ENCODE data around the gene CCDC12.
A peak's percentile ranks its signal among the peaks of the same experiment; 100 is the strongest.

CCDC12 gene

DNA sequence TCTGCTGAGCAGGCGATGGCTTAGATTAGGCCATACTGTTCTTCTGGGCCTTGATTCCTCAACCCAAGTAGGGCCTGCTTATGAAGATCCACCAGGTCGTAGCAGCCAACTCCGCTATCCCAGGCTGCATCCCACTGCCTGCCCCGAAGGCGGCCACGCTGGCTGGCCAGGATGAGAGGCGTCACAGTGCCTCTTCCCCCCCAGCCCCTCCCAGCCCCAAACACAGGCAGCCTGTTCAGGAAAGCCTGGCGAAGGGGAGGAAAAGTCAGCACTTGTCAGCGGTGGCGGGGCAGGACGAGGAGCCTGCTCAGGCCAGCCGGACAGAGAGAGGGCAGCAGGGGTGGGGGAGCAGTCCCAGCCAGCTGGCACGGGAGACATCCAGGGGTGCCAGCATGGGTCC lies 87.8 kb downstream of the CCDC12 start:
- no peak for DNase-seq

DNA sequence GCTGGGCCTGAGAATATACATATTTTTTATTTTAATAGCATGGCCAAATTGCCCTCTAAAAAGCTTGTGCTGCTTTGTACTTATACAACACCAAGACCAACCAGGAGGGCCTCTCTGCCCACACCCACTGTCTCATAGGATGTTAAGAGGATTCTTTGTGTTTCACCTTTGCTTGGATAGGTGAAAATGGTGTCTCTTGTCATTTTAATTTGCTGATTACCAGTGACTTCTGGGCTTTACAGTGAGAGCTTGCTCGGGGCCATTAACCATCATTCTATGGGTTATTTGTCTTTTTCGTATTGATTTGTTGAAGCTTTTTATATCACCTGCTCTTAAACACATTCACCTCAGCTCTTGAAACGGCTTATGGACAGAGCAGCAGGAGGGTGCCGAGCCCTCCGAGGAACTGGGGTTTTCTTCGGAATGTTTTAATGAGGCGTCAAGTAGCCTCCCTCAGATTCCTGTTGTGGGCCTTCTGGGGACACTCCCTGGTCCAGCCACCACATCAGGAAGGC lies 88.5 kb downstream of the CCDC12 start:
- DNase-seq, result no peak

DNA sequence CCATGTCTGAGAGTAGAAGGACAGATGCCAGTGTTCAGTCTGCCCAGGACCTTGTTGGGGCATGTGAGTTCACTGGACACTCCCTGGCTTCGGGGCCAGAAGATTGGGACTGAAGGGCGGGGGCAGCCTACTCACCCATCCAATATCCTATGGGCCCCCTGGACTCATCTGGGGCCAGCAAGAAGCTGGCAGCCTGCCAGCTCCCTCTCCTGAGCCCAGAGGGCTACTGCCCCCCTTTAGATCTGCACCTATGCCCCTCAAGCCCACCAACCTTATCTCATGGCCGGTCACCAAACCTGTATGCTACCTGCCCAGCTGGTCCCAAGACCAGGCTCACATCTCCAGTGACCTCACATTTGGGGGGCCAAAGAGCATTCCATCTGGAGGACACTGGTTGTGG lies 90.9 kb downstream of the CCDC12 start:
- DNase-seq, result no peak

DNA sequence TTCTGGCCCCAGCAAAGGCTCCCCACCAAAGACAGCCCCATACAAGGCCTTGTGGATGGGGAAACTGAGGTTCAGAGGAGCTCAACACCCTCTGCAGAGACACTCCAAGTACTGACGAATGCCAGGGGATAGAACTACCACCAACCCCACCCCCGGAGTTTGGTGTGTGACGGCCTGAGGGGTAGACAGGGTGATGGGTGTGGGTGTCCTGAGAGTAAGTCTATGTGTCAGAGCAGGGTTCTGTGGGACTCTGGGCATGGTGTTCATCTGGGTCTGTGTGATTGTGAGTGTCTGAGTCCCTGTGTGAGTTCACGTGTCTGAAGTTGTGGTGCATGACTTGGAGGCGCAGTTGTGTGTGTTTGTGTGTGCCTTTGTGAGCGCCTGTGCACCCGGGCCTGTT lies 91.6 kb downstream of the CCDC12 start:
- DNase-seq, result no peak

DNA sequence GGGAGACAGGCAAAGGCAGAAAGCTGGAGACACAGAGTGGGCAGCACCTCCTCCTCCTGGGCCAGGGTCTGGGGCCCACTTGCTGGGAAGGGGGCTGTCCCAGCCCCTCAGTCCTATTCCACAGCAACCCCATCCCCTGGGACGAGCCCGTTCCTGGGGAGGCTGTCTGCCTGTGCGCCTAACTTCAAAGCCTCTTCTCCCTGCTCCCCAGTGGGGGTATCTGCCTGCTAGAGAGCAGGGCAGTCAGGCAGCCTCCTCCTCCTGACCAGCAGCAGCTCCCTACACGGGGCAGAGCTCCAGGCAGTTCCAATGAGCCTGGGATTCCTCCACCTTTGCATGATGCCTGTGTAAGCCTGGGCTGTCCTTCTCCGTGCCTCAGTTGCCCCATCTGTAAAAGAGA lies 92.1 kb downstream of the CCDC12 start:
- DNase-seq, result no peak

DNA sequence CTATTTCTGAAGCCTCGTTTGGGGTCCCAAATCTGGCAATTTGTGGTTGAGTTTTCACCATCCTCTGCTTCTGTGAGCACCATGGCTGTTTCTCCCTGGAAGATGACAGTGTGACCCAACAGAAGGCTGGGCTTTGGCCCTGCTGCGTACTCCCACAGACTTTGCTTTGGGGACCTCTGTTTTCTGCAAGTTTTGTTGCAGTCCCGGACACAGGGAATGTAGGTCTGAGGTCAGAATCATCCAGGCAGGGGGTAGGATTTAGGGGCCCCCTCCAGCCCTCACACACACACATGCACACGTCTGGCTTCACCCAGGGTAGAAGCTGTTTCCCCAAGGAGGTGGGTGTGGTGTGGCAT lies 92.7 kb downstream of the CCDC12 start:
- DNase-seq, result no peak

DNA sequence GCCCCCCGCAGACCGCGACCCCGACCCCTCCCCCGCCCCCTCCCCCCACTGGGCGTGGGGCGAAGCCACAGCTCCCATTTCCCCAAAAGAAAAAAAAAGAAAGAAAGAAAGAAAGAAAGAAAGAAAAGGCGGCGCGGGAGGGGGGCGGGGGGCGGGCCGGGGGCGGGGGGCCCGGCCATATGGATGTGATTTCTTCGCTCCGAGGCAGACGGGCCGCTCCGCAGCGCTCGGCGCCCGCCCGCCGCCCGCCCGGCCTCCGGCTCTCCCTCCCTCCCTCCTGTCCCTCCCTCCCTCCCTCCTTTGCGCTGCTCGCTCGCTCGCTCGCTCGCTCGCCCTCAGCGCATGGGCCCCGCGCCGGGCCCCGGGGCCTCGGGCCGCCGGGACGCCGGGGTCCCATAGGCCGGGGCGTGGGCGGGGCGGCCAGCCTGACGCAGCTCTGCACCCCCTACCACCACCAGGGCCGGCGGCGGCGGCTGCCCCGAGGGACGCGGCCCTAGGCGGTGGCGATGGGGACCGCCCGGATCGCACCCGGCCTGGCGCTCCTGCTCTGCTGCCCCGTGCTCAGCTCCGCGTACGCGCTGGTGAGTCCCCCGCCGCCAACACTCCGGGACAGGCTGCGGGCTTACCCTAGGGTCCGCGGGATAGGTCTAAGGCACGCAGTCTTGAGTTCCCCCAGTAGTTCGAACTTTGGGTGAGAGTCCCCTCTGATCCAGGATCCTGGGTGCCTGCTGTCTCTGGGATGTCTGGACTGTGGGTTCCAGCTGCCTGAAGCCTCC lies 93.3 kb downstream of the CCDC12 start:
- peak; percentile 10 for DNase-seq

DNA sequence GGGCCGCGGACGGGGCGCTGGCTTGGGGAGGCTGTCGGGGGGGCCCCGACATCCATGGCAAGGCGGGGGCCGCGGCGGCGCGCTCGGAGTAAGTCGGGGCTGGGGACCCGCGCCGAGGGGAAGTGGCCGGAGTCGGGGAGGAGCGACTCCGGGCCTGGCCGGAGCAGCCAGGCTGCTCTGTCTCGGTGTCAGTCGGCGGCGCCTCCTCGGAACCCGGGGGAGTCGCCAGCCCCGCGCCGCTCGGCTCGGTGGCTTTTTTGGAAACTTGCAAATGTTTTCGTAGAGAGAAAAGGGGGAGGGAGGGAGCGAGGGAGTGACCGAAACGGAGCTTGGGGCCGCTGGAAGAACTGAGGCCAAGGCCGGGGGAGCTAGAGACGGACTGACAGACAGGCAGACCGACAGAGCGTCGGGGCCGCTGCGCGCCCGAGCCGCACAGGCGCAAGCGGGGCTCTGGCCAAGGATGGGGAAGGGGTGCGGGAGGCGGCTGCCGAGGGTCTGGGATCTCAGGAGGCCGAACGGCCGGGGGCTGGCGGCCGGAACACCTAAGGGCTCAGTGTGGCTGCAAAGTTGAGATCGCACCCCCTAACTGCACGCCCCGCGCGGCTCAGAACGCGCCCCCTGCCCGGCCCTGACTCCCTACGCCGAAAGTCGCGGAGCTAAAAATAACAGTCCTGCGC lies 94.0 kb downstream of the CCDC12 start:
- peak; percentile 6 for DNase-seq

DNA sequence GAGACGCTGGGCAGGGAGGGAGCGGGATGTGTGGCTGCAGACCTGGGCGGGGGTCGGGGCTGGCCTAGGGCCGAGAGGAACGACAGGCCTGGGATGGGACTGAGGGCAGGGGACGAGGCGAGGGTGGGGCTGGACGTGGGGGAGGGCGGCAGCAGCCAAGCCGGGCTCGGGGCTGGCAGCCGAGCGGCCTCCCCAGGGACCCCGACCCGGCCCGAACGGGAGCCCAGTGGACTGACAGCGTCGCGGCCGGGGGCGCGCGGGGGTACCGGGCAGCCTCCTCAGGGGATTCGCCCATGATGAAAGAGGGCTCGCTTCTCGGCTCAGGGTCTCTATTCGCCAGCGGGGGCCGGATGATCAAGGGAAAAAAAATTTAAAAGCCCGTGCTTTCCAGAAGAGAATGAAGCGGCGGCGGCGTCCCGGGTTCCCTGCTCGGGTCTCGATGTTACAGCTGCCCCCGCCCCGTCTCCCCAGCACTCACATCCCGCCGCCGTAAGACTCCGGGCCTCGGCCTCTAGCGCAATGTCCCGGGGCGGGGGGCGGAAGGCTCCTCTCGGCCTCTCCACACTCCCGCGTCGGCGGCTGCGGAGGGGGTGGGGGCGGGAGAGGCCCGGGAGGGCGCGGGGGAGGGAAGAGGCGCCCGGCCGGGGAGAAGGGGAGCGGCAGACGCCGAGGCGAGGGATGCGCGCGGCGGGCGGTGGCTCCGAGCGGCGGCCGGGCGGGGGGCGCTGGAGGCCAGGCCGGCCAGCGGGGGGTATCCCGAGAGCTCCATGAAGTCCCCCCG lies 94.8 kb downstream of the CCDC12 start:
- peak; percentile 26 for DNase-seq

DNA sequence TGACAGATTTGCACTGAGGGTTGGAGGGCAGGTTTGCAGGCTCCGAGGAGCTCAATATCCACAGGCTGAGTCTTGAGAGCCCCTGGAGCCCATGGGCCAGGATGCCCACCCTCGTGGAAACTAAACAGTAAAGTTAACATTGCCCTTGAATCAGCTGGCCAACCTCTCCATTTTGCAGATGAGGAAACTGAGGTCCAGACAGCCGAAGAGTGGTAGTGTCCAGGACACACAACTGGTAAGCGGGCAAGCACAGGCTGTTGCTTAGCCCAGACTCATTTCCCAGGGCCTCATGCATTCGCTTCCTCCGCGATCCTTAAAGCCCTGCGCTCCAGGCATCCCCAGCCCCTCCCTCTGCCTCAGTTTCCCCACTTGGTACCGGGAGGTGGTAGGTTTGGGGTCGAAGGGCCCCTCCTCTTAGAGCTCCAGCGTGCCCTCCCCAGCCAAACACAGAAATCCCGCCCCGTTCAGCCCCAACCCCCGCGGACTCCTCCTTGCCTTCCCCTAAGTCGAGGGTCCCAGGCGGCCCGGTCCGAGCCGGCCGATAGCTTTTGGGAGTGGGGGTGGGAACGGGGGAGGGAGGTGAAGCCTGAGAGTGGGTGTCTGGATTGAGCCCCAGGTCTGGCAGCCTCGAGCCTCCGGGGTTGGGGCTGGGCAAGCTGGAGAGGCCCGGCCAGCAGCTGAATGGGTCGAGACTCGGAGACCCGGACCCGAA lies 95.5 kb downstream of the CCDC12 start:
- no peak for DNase-seq

DNA sequence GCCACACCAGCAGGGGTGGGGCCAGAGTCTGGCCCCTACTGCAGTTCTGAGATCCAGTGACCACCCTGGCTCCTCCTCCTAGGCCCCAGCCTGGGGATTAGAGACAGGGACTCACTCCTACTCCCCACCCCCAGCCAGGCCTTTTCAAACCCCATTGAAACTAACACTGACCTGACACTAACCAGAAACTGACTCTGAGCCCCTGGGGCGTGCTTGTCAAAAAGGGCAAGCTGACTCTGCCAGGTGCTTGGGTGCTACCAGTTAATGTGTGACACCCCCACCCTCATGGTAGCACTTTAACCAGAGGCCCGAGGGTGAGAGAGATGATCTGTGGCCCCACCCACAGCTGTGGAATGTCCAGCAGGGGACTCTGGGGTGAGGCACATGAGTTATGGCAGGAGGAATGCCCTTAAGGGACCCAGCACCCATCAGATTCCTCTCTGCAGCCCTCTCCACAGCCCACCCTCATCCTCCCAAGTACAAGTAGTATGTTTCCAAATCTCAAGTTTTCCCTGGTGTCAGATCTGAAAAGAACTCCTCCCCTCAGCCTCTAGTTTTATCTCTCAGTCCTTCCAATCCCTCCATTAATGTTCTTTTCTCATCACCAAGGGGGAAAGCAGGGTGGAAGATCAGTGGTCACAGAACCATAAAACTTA lies 97.6 kb downstream of the CCDC12 start:
- no peak for DNase-seq

DNA sequence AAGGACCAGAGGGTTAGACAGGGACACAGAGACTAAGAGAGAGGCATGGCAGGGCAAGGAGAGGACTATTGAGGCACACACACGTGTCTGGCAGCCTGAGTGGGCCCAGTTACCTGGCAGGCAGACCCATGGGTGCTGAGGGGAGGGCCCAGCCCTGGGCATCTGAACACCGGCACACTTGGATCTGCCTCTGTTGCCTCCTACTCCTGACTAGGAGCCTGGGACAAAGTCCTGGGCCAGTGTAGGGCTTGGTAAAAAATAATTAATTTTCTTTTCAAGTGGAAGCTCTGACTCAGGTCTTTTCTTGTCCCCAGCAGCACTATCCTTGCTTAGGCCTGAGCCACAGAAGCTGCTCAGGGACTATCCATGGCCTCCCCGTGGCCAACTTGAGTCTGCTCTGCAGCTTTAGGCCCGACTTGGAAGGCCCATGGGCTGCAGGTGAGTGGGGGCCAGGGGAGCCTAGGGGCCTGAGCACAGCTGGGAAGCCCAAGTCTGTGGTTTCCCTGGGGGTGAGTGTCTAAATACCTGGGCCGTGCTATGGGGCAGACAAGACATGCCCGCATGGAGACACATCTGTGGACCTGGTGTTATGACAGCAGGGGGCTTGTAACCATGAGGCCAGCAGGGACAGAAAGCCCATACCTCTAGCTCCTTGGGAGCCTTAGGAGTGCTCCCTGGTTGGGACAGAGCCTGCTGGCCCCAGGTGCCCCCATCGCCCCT lies 99.0 kb downstream of the CCDC12 start, which contains the start of gene PTH1R:
Gene PTH1R (plus strand): TSS at position 316 of the 720 bp plus-strand sequence. CDS start 5,839 bp downstream, outside the sequence.
- DNase-seq, result no peak

DNA sequence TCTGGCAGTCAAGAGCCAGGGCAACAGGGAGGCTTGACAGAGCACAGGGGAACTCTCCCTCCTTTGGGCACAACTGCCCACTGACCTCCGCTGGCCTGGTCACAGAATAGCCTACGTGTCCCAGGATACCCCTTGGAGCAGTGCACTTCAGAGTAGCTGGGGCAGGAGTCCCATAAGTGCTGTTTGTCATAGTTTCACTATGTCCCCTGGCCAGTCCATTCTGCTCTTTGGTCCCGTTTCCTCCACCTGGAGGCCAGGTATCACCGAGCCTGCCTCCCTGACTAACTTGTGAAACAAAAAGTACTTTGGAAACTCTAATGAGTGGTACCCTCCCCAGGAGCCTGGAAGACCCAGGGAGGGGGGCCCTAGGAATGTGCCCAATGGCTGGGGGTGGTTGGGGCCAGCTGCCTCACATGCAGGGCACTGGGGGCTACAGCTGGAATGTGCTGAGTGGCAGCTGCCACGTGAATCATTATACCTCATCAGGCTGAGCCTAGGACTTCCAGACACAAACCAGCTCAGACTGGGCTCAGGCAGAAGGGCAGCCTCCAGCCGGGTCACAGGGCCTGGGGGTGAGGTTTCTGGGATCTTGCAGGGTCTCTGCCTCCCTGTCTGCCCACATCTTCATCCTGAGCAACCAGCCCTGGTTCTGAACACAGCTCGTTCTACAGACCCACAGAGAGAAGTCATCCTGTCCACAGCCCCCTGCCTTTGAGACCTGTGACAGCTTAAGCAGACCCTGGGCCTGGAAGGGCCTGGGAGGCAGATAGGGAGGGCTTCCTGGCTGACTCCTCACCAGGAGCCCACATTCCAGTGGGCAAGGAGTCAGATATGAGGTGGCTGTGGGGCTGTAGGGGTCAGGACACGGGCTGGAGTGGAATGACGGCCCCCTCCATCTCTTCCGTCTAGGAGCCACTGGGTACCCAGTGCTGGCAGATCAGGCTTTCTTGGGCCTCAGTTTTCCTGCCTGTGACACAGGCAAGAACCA lies 99.9 kb downstream of the CCDC12 start:
- no peak for DNase-seq

DNA sequence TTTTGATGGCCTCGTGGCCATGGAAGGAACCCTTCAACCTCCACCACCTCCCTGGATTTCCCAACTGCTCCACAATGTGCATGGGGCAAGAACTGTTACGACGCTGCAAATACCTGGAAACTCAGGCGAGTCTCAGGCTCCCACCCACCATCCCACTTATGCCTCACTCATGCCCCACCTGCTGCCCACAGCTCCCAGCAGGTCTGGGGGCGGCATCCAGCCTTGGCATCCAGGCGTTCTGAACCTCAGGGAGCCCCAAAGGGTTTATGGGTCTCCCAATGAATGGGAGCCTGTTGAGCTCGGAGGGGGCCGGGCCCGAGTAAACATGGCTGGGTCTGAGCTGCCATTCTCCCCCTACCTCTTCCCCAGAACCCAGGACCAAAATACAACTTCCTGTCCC lies 101.0 kb downstream of the CCDC12 start:
- no peak for DNase-seq

DNA sequence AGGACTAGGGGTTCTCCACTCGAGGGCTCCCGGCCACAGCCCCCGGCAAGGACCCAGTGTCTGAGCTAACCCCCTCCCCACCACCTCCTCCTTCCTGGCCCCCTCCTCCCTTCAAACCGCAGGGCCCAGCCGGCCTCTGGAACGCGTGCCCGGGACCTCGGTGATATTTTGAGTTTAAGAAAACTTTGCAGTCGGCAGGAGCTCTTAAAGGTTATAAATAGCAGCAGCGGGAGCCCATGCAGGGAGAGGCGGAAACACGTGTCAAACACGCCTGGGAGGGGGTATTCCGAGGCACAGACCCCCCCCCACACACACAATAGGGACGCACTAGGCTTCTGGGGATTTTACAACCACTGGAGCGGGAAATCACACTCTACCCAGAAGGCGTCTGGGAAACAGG lies 102.1 kb downstream of the CCDC12 start:
- DNase-seq, result no peak

DNA sequence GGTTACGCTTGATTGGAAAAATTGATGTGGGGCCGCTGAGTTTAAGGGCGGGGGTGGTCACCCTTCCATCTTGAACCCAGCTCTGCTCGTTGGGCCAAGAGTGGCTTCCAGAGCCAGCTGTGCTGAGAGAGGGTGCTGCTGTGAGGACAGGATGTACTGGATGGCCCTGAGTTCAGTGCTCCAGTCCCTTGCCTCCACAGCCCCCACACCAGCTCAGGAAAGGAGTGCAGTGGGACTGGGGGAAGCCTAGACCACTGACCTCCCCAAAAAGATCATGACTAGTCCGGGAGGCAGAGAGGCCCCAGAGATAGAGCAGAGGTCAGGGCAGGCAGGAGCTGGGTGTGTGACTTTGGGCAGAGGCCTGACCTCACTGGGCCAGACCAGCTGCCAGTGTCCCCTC lies 103.0 kb downstream of the CCDC12 start:
- no peak for DNase-seq

All from stimulated activated CD4-positive, alpha-beta T cell treated with anti-CD3 and anti-CD28 coated beads, Interleukin-4, amount 100 ng/mL, for 1 hour (primary cell).